H1 (cell line): ENCODE measurements around the gene ACACB.

Source experiments
- EP300 ChIP-seq, 2 experiments: IDR thresholded peaks; 1 replicate in 1 of 2; 2 replicates in 1 of 2; pipeline ENCODE4 v1.6.1; 2011 to 2012; ENCODE audit warnings: low read depth in 2 of 2, low read length in 2 of 2, mild to moderate bottlenecking in 2 of 2, borderline replicate concordance in 1 of 2, inconsistent platforms in 1 of 2, moderate library complexity in 1 of 2
- EZH2 ChIP-seq: fragments of 200-600 bp; sonication (generic); IDR thresholded peaks from 2 replicates; pipeline ENCODE4 v1.7.1; 2012; ENCODE audit warnings: low read depth, mild to moderate bottlenecking, moderate library complexity, low read length, inconsistent platforms; ENCODE audit not compliant: severe bottlenecking
- JUN ChIP-seq: IDR thresholded peaks from 2 replicates; pipeline ENCODE4 v1.6.1; 2011; ENCODE audit warnings: low read depth, mild to moderate bottlenecking, improper control_type of control experiment, low read length
- JUND ChIP-seq: IDR thresholded peaks from 2 replicates; pipeline ENCODE4 v1.6.1; 2011; ENCODE audit warnings: mild to moderate bottlenecking, improper control_type of control experiment, low read length
- POLR2A ChIP-seq, 2 experiments: IDR thresholded peaks; 1 replicate in 1 of 2; 2 replicates in 1 of 2; pipeline ENCODE4 v1.6.1; 2011; ENCODE audit warnings: low read depth in 2 of 2, low read length in 2 of 2, mild to moderate bottlenecking in 2 of 2; ENCODE audit errors: control extremely low read depth in 1 of 2
- POLR2AphosphoS5 ChIP-seq: IDR thresholded peaks from 2 replicates; pipeline ENCODE4 v1.6.1; 2011; ENCODE audit warnings: low read depth, low read length
- SIN3A ChIP-seq, 2 experiments: IDR thresholded peaks in 1 of 2; conservative IDR thresholded peaks in 1 of 2; 2 replicates each; pipeline ENCODE4 v1.6.1; 2011 to 2012; ENCODE audit warnings: low read length in 2 of 2, improper control_type of control experiment in 1 of 2, low read depth in 1 of 2, mild to moderate bottlenecking in 1 of 2
- SP1 ChIP-seq: IDR thresholded peaks from 2 replicates; pipeline ENCODE4 v1.6.1; 2011; ENCODE audit warnings: low read depth, low read length
- TF ChIP-seq, protein P1 (sequence below), 3 experiments: IDR thresholded peaks; 1 replicate in 2 of 3; 2 replicates in 1 of 3; pipeline versions ENCODE4 v1.5.1 to v1.6.1; 2011; ENCODE audit warnings: low read length in 3 of 3, mild to moderate bottlenecking in 3 of 3, inconsistent platforms in 2 of 3, low read depth in 1 of 3, moderate library complexity in 1 of 3; ENCODE audit not compliant: insufficient read depth in 1 of 3; ENCODE audit errors: control extremely low read depth in 1 of 3

GRCh38 chr12:109097435-109098182 lies 18.8 kb upstream of the ACACB start, which contains the start of gene UNG:
- TF ChIP-seq SP1, result peak; percentile 96
- TF ChIP-seq EZH2, result no peak
- TF ChIP-seq, protein P1, sequence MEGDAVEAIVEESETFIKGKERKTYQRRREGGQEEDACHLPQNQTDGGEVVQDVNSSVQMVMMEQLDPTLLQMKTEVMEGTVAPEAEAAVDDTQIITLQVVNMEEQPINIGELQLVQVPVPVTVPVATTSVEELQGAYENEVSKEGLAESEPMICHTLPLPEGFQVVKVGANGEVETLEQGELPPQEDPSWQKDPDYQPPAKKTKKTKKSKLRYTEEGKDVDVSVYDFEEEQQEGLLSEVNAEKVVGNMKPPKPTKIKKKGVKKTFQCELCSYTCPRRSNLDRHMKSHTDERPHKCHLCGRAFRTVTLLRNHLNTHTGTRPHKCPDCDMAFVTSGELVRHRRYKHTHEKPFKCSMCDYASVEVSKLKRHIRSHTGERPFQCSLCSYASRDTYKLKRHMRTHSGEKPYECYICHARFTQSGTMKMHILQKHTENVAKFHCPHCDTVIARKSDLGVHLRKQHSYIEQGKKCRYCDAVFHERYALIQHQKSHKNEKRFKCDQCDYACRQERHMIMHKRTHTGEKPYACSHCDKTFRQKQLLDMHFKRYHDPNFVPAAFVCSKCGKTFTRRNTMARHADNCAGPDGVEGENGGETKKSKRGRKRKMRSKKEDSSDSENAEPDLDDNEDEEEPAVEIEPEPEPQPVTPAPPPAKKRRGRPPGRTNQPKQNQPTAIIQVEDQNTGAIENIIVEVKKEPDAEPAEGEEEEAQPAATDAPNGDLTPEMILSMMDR (IDR thresholded peaks at IDR 0.05; ENCODE audit: control extremely low read depth in 1 of 3, insufficient read depth in 1 of 3, low read depth in 1 of 3, low read length in 3 of 3), result no peak
- TF ChIP-seq EP300 (IDR thresholded peaks at IDR 0.05; ENCODE audit: borderline replicate concordance in 1 of 2, low read depth in 2 of 2, low read length in 2 of 2), result no peak
- TF ChIP-seq JUND, result no peak
- peak in 1 of 2 experiments; percentile 72; a peak in 2 of 3 replicates for TF ChIP-seq POLR2A (IDR thresholded peaks at IDR 0.05; ENCODE audit: control extremely low read depth in 1 of 2, low read depth in 2 of 2, low read length in 2 of 2)
- no peak for TF ChIP-seq JUN
- TF ChIP-seq POLR2AphosphoS5, result peak; percentile 91
- TF ChIP-seq SIN3A (conservative IDR thresholded peaks at IDR 0.05 in 1 of 2, IDR thresholded peaks at IDR 0.05 in 1 of 2; ENCODE audit: low read depth in 1 of 2, low read length in 2 of 2), result peak in 1 of 2 experiments; percentile 63; a peak in 1 of 4 replicates
